Muscle of arm (tissue), 12 donors: ENCODE measurements around the gene DPH7. TPM values are rescaled to one million over a fixed set of nuclear protein-coding genes. Genes with fewer than 3 reads are reported as not detected.
"Not testable (repeated sequence)": the region's sequence is repeated elsewhere in the genome, so short reads cannot be mapped to it uniquely, and the experiment has no call there.

Source experiments
- DNase-seq: peaks from one replicate; pipeline ENCODE4 v3.0.0-alpha.2; 2013
- polyA plus RNA-seq, 12 donors: library from polyadenylated mRNA; unstranded; fragments of 120-200 nt; gene quantifications; one replicate each; pipeline ENCODE4 v1.2.1, GENCODE V29; 2013; ENCODE audit not compliant: insufficient read length in 12 of 12

Gene DPH7
- polyA plus RNA-seq, 12 donors = 19.6 to 38.7 (median 28.8) TPM; not detected in 1

- DNase-seq = no peak
Measured at GRCh38 chr9:137607141-137607857, 28.6 kb upstream of the DPH7 start.

- no peak for DNase-seq
Measured at GRCh38 chr9:137606734-137607138, 28.0 kb upstream of the DPH7 start.

GRCh38 chr9:137606005-137606621 is 27.4 kb upstream of the DPH7 start:
- no peak for DNase-seq

- peak; percentile 89 for DNase-seq
Measured at GRCh38 chr9:137605121-137606004, 26.6 kb upstream of the DPH7 start, which contains the start of gene ARRDC1. ARRDC1 (plus strand) TSS chr9:137605686; CDS start chr9:137605718, 32 bp downstream.

- DNase-seq = no peak
Measured at GRCh38 chr9:137604345-137605086, 25.8 kb upstream of the DPH7 start.

- DNase-seq = no peak
Measured at GRCh38 chr9:137603879-137604278, 25.2 kb upstream of the DPH7 start.

- DNase-seq = no peak
Measured at GRCh38 chr9:137602661-137603060, 23.9 kb upstream of the DPH7 start.

GRCh38 chr9:137598943-137599342 is 20.2 kb upstream of the DPH7 start:
- DNase-seq = no peak

GRCh38 chr9:137596577-137596976 is 17.9 kb upstream of the DPH7 start:
- not testable (repeated sequence) for DNase-seq

GRCh38 chr9:137593176-137593575 is 14.5 kb upstream of the DPH7 start:
- no peak for DNase-seq

- no peak for DNase-seq
Measured at GRCh38 chr9:137592767-137593166, 14.0 kb upstream of the DPH7 start.

- DNase-seq = peak; percentile 86
Measured at GRCh38 chr9:137590469-137591383, 12.0 kb upstream of the DPH7 start, which contains the start of gene ZMYND19. ZMYND19 (minus strand) TSS chr9:137590512; CDS start chr9:137590263, 249 bp downstream.

- DNase-seq = no peak
Measured at GRCh38 chr9:137590123-137590468, 11.4 kb upstream of the DPH7 start.

GRCh38 chr9:137589441-137590122 is 10.9 kb upstream of the DPH7 start:
- DNase-seq = no peak

- DNase-seq = no peak
Measured at GRCh38 chr9:137588891-137589290, 10.2 kb upstream of the DPH7 start.

GRCh38 chr9:137588311-137588710 is 9.6 kb upstream of the DPH7 start:
- DNase-seq = no peak

GRCh38 chr9:137586854-137587253 is 8.1 kb upstream of the DPH7 start:
- no peak for DNase-seq

- no peak for DNase-seq
Measured at GRCh38 chr9:137583957-137584356, 5.2 kb upstream of the DPH7 start.

- DNase-seq = no peak
Measured at GRCh38 chr9:137583347-137583746, 4.6 kb upstream of the DPH7 start.

- no peak for DNase-seq
Measured at GRCh38 chr9:137582286-137582860, 3.6 kb upstream of the DPH7 start.
